Measurements from ENCODE around the gene SYT7.

SYT7 gene

DNA sequence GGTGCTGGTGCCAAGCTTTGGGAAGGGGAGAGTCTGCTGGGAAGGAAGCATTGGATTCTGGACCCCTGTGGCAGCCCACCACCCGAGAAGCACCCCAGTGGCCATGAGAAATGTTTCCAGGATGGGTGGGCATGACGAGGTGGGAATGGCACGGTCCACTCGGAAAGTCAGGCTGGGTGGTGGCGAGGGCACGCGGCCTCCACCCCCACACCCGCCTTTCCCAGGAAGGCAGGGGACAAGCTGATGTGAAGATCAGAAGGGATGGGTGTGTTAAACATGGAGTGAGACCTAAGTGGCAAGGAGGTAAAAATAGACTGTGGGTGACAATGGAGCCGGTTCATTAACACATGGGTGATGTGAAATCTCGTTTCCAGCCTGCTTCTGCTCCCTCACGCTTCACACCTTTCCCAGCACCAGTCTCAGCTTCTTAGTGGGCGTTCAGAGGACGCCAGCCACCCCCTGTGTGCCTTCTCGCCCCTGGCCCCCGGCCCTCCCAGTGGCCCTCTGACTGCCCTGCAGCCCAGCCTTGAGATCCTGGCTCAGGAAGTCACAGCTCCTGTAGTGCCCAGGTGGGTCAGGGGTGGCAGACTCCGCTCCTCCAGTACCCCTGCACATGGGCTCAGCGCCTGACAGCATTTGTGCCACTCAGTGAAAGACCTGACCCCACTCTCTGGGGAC, 44.7 kb downstream of the SYT7 start:
- no peak for DNase-seq

DNA sequence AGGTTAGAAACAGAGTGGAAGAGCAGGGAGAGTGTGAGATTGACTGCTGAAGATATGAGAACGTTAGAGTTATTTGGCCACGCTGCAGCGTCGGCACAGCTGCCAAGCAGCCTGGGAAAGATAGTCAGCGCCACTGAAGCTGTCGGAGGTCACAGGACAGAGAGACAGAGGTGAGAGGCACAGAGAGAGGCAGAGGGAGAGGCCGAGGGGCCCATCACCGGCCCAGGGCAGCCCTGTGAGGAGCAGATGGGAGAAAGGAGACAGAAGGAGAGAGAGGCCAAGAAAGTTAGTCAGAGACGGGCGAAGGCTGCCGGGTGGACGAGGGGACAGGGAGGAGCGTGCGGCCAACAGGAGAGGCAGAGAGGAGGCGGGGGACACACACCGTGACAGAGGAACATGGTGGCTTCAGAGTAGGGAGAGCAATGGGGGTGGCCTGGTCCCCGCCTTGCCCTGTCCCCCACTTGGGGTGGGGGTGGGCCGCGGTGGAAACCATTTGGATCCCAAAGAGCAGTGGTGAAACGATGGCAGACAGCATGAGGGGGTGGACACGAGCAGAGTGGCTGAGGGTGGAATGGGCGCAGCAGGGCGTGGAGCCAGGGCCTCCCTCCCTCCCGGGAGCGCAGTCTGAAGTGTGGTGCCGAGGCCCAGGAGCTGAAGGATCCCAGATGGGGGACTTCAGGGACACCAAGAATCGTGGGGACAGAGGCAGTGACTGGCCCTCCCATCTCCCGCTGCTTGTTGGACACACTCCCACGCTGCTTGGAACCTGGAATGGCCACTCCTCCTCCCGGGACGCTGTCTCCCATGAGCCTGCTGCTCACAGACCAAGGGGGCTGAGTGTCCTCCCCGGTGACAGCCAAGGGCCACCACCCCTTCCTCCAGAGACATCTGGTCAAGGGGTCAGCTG, 45.7 kb downstream of the SYT7 start:
- DNase-seq = no peak

DNA sequence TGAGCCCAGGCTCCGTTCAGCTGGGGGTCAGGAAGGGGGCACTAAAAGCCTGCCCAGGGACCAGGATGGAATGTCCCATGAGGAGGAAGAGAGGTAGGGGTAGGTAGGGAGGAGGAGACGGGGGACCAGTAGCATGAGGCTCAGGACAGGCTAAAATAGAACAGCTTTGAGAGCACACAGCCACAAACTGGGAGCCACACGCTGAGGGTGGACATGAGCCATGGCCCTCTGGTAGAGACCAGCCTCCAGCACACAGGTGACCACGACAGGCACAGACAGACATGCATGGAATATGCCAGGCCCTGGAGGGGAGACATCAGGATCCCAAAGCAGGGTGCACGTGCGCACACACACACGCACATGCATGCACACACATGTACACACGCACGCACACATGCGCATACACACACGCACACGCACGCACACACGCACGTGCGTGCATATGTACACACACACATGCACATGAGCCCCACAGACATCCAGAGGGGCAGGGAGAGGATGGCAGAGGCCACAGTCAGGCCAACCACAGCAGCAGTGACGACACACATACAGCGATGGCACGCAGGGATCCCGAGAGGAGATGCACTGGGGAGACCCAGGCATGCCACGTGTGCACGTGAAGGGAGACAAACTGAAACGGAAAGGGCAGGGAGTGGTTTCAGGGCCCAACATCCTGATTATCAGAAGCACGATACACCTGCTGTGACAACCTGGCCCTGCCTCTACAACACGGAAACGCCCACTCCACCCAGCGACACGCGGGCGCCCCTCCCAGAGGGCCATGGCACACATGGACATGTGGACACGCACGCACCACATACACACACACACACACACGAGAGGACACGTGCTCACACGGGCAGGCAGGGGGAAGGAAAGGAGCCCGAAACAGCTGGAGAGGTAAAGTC, 46.6 kb downstream of the SYT7 start:
- no peak for DNase-seq

DNA sequence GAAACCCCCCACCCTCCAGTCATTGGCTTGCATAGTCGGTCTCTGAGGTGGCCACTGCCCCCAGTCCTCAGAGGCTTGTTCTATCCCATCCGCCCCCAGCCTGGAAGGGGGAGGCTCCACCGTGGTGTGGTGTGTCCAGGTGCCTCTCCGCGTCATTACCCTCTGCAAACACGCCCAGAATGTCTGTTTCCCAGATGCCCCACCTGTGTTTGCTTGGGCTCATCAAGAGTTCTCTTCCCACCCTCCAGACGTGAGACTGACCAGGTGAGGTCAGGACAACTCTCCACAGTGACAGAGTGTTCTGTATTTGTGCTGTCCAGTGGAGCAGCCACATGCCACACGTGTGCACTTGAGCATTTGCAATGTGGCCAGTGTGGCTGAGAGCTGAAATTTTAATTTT, 47.5 kb downstream of the SYT7 start:
- DNase-seq = no peak

DNA sequence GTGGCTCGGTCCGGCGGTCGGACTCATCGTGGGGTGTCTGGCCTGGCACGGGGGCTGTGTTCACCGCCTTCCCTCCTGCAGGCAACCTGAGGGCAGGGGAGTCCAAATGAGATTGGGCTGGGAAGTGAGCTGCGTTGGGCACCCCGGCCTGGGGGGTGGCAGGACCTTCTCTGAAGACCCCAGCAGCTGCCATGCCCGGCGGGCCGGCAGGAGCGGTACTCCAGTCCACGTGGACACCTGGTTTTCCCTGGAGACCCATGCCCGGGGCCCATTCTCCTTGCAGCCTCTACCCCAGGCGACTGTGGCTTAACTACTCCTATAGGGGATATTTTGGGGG, 47.9 kb downstream of the SYT7 start:
- DNase-seq = no peak

- DNase-seq = no peak
Measured at GRCh38 chr11:61532134-61533038, 48.5 kb downstream of the SYT7 start.

- no peak for DNase-seq
Measured at GRCh38 chr11:61531044-61531443, 49.8 kb downstream of the SYT7 start.

DNA sequence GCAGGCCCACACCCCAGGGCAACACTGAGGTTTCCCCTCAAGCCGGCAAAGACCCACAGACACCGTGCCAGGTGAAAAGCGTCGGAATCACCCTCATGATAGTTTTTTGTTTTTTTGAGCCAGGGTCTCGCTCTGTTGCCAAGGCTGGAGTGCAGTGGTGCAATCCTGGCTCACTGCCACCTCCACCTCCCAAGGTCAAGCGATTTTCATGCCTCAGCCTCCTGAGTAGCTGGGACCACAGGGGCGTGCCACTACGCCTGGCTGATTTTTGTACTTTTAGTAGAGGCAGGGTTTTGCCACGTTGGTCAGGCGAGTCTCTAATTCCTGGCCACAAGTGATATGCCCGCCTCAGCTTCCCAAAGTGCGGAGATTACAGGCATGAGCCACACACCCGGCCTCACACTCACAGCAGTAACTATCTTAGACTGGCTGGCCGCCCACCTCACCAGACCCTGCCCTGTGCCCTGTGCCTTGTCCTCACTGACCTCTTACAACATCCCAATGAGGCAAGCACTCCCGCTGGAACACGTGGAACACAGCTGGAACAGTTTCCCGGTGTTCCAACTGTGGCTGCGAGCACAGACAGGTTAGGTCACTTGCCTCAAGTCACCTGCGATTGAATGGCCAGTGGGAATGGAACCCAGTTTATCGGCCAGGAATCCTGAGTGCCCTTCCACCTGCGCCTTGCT, 51.2 kb downstream of the SYT7 start:
- DNase-seq = no peak

DNA sequence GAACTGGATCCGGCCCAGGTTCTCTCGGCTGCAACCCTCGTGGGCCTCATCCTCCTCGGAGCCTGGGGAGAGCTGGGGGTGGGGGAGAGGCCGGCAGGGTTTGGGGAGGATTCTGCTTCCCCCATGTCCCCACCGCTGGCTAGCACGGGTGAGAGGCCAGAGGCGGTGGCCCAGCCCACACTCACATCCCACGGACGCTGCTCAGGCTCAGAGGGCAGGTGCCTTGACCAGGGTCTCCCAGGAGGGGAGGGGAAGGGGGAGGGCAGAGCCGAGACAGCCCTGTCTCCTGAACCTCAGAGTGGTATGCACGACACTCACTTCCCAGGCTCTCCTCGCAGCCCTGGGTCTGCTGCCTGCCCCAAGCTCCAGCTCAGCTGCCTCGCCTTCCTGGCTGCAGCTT, 52.8 kb downstream of the SYT7 start:
- DNase-seq = no peak

DNA sequence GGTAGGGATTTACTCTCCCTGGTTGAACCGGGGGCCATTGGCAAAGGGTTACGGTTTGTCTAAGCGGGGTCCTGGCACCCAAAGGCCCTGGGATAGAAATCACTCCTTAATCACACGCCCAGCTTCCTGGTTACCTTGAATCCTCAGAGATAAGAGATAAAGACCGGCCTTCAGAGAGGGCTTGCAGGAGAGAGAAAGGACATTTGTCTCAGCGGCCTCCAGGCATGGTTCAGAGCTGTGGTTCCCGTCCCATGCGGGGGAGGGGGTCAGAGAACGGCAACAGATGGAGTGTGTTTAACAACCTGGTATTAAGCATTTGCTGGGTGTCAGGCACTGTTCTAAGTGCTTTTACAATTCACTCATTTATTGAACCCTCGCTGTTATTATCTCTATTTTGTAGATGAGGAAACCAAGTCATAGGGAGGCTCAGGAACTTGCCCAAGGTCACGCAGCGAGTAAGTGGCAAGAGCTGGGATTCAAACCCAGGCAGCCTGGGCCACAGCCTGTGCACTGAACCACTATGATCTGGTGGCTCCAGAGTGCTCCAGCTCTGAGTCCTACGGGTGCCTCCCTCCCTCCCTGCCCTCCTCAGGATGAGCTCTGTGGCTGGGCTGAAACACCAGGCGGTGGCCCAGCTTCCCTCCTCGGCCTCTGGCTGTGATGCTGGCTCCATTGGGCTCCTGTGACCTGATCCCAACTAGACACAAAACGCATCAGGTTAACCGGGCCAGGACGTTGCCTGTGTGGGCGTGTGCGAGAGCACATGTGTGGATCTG, 53.7 kb downstream of the SYT7 start:
- DNase-seq = no peak

DNA sequence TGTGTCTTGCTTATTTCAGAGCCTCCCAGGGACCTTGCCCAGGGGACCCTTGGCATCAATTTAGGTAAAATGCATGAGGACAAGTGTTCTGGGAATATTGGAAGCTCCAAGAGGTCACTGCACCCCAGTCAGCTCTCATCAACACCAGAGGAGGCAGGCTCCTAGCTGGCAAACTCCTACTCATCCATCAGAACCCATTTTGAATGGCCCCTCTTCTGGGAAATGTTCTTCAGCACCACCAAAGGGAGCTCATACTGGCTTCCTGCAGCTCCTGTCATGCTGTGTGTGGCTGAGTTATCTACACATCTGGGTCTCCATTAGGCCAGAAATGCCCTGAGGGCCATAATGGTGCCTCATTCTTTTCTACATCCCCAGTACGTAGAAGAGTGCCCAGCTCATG, 54.6 kb downstream of the SYT7 start:
- DNase-seq = no peak

DNA sequence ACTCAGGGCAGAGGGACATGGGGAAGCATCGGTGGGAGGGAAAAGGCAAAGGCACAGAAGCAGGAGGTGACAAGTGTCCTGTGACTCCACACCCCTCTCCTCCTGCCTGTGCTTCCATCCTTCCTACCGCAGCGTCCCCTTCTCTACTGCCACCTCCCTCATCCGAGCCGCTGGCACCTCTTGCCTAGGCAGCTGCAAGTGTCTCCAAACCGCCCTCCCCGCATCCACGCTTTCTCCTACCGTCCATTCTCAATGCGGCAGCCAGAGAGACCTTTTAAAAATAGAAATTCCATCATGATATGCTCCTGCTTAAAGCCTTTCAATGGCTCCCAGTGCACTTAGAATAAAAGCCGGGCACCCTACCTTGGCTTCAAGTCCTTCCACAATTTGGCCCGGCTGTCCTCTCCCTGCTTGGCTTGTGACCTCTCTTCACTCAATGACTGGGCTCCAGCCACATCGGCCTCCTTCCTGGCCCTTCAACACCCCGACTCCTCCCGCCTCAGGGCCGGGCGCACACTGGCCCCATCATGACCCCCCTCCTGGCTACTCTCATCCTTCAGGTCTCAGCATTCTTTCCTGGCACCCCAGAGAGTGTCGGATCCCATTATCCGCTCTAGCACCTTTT, 55.8 kb downstream of the SYT7 start:
- no peak for DNase-seq

DNA sequence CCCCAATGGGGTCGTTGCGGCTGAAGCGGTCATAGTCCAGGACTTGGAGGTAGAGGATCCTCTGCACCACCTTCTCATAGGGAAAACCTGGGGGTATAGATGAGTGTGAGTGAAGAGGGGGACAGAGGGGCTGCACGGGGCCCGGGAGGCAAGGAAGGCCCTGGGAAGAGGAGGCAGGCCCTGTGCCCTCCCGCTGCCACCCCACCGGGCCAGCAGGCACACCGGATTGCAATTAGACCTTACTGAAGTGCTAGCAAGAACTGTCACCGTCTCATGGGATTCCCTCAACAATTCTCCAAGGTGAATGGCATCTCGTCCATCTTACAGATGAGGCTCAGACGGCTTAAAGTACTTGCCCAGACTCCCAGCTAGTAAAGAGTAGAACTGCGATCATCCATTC, 56.4 kb downstream of the SYT7 start:
- no peak for DNase-seq

GRCh38 chr11:61522881-61523280, 58.0 kb downstream of the SYT7 start:
- DNase-seq = no peak

DNA sequence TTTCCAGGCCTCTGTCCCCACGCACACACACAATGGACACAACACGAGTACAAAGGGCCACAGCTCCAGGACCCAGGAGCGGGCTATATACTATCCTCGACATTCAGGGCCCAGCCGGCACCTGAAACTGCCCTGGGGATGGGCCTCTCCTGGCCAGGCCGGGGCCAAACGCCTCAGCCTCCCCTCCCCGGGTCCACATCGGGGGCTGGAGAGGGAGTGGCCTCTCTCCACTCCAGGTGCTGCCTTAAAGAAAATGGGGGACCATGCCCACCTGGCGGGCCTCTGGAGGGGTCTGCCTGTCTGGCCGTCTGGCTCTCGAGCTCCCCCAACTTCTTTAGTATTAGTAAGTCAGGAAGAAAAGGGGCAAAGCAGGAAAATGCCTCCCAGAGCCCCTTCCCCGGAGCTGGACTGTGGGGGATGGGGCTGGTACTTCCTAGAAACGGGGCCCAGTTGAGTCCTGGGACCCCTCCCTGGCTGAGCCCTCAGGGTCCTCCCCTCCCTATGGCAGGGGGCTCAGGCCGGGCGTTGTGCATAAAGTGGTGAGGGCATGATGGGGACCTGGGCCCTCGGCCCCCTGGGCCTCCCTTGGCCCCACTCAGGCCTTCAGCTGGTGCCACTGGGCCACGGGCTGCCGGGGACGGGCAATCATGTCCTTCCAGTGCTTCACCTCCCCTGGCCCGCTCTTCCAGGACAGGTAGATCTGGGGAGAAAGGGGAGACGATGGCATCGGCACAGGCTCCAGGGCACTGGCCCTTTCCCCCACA, 62.7 kb downstream of the SYT7 start:
- no peak for DNase-seq

GRCh38 chr11:61516675-61517572, 64.0 kb downstream of the SYT7 start:
- DNase-seq = no peak

DNA sequence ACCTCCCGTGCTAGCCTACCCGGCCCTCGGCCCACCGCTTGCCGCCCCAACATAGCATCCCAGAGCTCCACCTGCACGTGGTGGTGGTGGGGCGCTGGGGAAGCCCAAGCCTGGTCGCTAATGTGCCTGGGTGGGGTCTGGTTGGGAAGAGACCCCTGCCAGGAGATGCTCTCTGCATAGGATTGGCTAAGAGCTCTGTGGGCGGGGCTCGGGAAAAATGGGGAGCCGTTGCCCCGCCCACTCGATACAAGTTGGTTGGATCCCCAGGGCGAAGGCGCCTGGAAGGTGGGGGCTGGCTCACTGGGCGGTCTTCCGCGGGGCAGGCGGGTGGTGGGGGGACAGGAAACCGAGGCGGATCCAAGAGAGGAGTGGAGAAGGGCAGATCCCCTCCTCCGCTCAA, 64.7 kb downstream of the SYT7 start:
- no peak for DNase-seq

DNA sequence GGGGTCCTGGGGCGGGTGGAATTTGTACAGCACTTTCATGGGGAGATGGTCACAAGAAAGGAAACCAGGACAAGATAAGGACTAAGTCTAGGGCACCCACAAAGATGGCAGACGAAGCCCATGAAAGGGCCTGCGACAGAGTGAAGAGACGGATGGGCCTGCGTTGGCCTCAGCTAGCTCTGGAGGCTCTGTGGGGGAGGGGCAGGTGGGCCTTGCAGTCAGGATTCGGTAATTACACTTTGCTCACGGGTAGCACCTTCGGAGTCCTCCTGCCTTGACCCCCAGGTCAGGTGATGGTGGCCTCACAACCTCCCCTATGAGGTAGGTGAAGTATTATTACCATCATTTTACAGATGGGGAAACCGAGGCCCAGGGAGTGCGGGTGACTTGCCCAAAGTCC, 65.2 kb downstream of the SYT7 start:
- DNase-seq = no peak
